Natural killer cell (primary cell): ENCODE data around the gene SPEN. TPM values are rescaled to one million over a fixed set of nuclear protein-coding genes. Genes with fewer than 3 reads are reported as not detected.
"Not testable (repeated sequence)": the region's sequence is repeated elsewhere in the genome, so short reads cannot be mapped to it uniquely, and the experiment has no call there.

ENCODE experiments used
- ATAC-seq, 3 donors: fragments of 150-1000 bp in 2 of 3; fragments of 200-7000 bp in 1 of 3; cut with Tn5 transposase; 1 replicate in 1 of 3; 2 replicates in 2 of 3; pipeline ENCODE4 v1.10.0; 2021; ENCODE audit warnings: mild to moderate bottlenecking in 2 of 3, moderate library complexity in 2 of 3
- DNase-seq, 2 donors: peaks; one replicate each; pipeline versions ENCODE4 v3.0.0 to v3.0.0-alpha.2; 2013 to 2021; ENCODE audit warnings: mixed read lengths in 1 of 2
- H3K27ac ChIP-seq: one replicate; pipeline ENCODE4 v1.5.1; 2013; ENCODE audit warnings: mild to moderate bottlenecking, low read length
- H3K27me3 ChIP-seq: one replicate; pipeline ENCODE4 v1.6.1; 2013; ENCODE audit warnings: low read length; ENCODE audit not compliant: control insufficient read depth, insufficient read depth
- H3K36me3 ChIP-seq: one replicate; pipeline ENCODE4 v1.6.1; 2013; ENCODE audit warnings: low read length; ENCODE audit not compliant: control insufficient read depth, insufficient read depth
- H3K4me1 ChIP-seq: one replicate; pipeline ENCODE4 v1.6.1; 2013; ENCODE audit warnings: low read length; ENCODE audit not compliant: control insufficient read depth, insufficient read depth
- H3K4me3 ChIP-seq: one replicate; pipeline ENCODE4 v1.5.1; 2013; ENCODE audit warnings: low read length
- H3K9me3 ChIP-seq: one replicate; pipeline ENCODE4 v1.6.1; 2013; ENCODE audit warnings: low read length; ENCODE audit not compliant: control insufficient read depth, insufficient read depth
- H3K27ac Mint-ChIP-seq, 2 donors: one replicate each; pipeline ENCODE4 v1.8.0; 2022; ENCODE audit warnings: mild to moderate bottlenecking in 2 of 2, mixed read lengths in 2 of 2, moderate library complexity in 1 of 2
- H3K27me3 Mint-ChIP-seq, 2 donors: one replicate each; pipeline ENCODE4 v1.8.0; 2022; ENCODE audit warnings: low read depth in 2 of 2, mixed read lengths in 2 of 2
- H3K36me3 Mint-ChIP-seq: one replicate; pipeline ENCODE4 v1.8.0; 2022; ENCODE audit warnings: mixed read lengths
- H3K4me1 Mint-ChIP-seq, 2 donors: one replicate each; pipeline ENCODE4 v1.8.0; 2022; ENCODE audit warnings: mixed read lengths in 2 of 2
- H3K4me3 Mint-ChIP-seq: one replicate; pipeline ENCODE4 v1.8.0; 2022; ENCODE audit warnings: mild to moderate bottlenecking, moderate library complexity, mixed read lengths
- H3K9me3 Mint-ChIP-seq, 2 donors: one replicate each; pipeline ENCODE4 v1.8.0; 2022; ENCODE audit warnings: mixed read lengths in 2 of 2
- CTCF ChIP-seq: fragments of 200-600 bp; IDR thresholded peaks from one replicate; pipeline ENCODE4 v1.8.0; 2022; ENCODE audit warnings: antibody characterized with exemption
- WGBS: methylation state at CpG from one replicate; pipeline ENCODE4 v1.1.7; 2013; ENCODE audit warnings: missing lambda C conversion rate; ENCODE audit not compliant: insufficient coverage; 5-methylcytosine and 5-hydroxymethylcytosine counted together
- intact Hi-C: fragments of 100-400 bp; cut with micrococcal nuclease; formaldehyde crosslinking; loops from one replicate; pipeline ENCODE4 v1.14.2; 2022
- total RNA-seq, 4 donors: library from RNA; stranded (reverse); fragments of 120-200 nt in 1 of 4; gene quantifications; one replicate each; pipeline versions ENCODE4 v1.2.3 to v1.2.4, GENCODE V29; 2013 to 2022

Gene SPEN
- total RNA-seq, 3 donors from 2014 or later (not counting 1 experiment from before 2014, with no cell fraction given), result 98.1 to 114 (median 105) TPM

DNA sequence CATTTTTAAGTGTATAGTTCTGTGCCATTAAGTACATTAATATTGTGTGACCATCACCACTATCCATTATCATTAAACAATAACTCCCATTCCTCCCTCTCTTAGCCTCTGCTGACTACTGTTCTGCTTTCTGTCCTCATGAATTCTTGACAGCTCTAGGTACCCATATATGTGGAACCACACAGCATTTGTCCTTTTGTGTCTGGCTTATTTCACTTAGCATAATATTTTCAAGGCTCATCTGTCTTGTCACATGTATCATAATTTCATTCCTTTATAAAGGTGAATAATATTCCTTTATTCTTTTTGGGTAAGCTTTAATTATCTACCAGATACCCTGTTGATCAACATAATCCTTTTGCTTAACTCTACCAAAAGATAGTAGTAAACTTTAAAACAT is 47.7 kb downstream of the SPEN start:
- Histone ChIP-seq H3K9me3 (no peaks in the 10 kb centered on the region), H3K4me1 (peaks cover 5% of the 10 kb centered on the region), H3K36me3 (peaks cover 8% of the 10 kb centered on the region), H3K27me3 (no peaks in the 10 kb centered on the region), H3K27ac (no peak overlapping the region), H3K4me3 (no peak overlapping the region)
- no peak overlapping the region for H3K4me3 Mint-ChIP-seq
- TF ChIP-seq CTCF, result no peak
- no peaks in the 10 kb centered on the region for H3K9me3 Mint-ChIP-seq
- intact Hi-C loops, result no loop called here
- no peak overlapping the region for H3K27ac Mint-ChIP-seq
- no peaks in the 10 kb centered on the region for H3K27me3 Mint-ChIP-seq
- peaks cover 31 to 32% of the 10 kb centered on the region in 2 donors for H3K4me1 Mint-ChIP-seq
- no peaks in the 10 kb centered on the region for H3K36me3 Mint-ChIP-seq
- no peak for DNase-seq
- no peak for ATAC-seq

GRCh38 chr1:15896841-15897610 is 49.5 kb downstream of the SPEN start:
- H3K27ac ChIP-seq, H3K4me3 ChIP-seq, H3K27me3 Mint-ChIP-seq, H3K27ac Mint-ChIP-seq, H3K36me3 ChIP-seq, H3K9me3 ChIP-seq, H3K9me3 Mint-ChIP-seq, intact Hi-C loops, H3K27me3 ChIP-seq, DNase-seq, H3K36me3 Mint-ChIP-seq, ATAC-seq, H3K4me3 Mint-ChIP-seq: not testable (repeated sequence)
- peaks cover 26 to 27% of the 10 kb centered on the region in 2 donors for H3K4me1 Mint-ChIP-seq
- H3K4me1 ChIP-seq, result peaks cover 12% of the 10 kb centered on the region
- 96% methylated on average over 19 of the region's 20 CpGs for WGBS

GRCh38 chr1:15899266-15899665 is 51.8 kb downstream of the SPEN start:
- ATAC-seq, result peak; percentile 21 to 77 (median 42)
- no peaks in the 10 kb centered on the region for H3K27me3 Mint-ChIP-seq
- no peak overlapping the region for H3K27ac ChIP-seq

More at GRCh38 chr1:15899266-15899665, 51.8 kb downstream of the SPEN start:
- TF ChIP-seq CTCF, result no peak
- Histone ChIP-seq H3K4me3 (no peak overlapping the region), H3K36me3 (peaks cover 2% of the 10 kb centered on the region), H3K4me1 (peaks cover 7% of the 10 kb centered on the region), H3K9me3 (no peaks in the 10 kb centered on the region), H3K27me3 (no peaks in the 10 kb centered on the region)
- Mint-ChIP-seq H3K9me3 (no peaks in the 10 kb centered on the region), H3K36me3 (no peaks in the 10 kb centered on the region), H3K4me3 (no peak overlapping the region), H3K4me1 (peaks cover 16 to 22% of the 10 kb centered on the region in 2 donors), H3K27ac (peak overlapping the region; percentile 19 to 82)
- intact Hi-C loops, result no loop called here
- no peak for DNase-seq
- WGBS, result 79% methylated on average over 9 of the region's 9 CpGs
